GM23338 (cell line): ENCODE measurements around the gene PRKCQ. TPM values are rescaled to one million over a fixed set of nuclear protein-coding genes. Genes with fewer than 3 reads are reported as not detected.

Experiments used
- ATAC-seq: fragments of 200-7000 bp; cut with Tn5 transposase; 3 replicates; pipeline ENCODE4 v1.9.1; 2020
- DNase-seq: peaks from one replicate; pipeline ENCODE4 v3.0.0-alpha.2; 2015; ENCODE audit warnings: low spot score
- H2AFZ ChIP-seq: fragments of 200-600 bp; sonication (generic); 2 replicates; pipeline ENCODE4 v1.8.0; 2016; ENCODE audit warnings: antibody characterized with exemption, mild to moderate bottlenecking, moderate library complexity
- H3F3A ChIP-seq: fragments of 200-600 bp; sonication (generic); replicated peaks from 2 replicates; pipeline ENCODE4 v1.8.0; 2017; ENCODE audit warnings: antibody characterized with exemption, mixed run types, low read depth
- H3K27ac ChIP-seq: fragments of 200-600 bp; sonication (generic); 2 replicates; pipeline ENCODE4 v1.6.1; 2016; ENCODE audit warnings: low read depth
- H3K27me3 ChIP-seq: fragments of 200-600 bp; sonication (generic); 2 replicates; pipeline ENCODE4 v1.8.0; 2016; ENCODE audit warnings: mild to moderate bottlenecking, mixed run types, moderate library complexity; ENCODE audit not compliant: insufficient read depth
- H3K36me3 ChIP-seq: fragments of 200-600 bp; sonication (generic); 2 replicates; pipeline ENCODE4 v1.8.0; 2016; ENCODE audit warnings: mild to moderate bottlenecking; ENCODE audit not compliant: insufficient read depth
- H3K4me1 ChIP-seq: fragments of 200-600 bp; sonication (generic); 2 replicates; pipeline ENCODE4 v1.8.0; 2016; ENCODE audit warnings: mild to moderate bottlenecking, moderate library complexity; ENCODE audit not compliant: insufficient read depth
- H3K4me2 ChIP-seq: fragments of 200-600 bp; sonication (generic); 2 replicates; pipeline ENCODE4 v1.7.1; 2017; ENCODE audit warnings: mixed run types
- H3K4me3 ChIP-seq: fragments of 200-600 bp; sonication (generic); 2 replicates; pipeline ENCODE4 v1.6.1; 2016; ENCODE audit warnings: mixed run types
- H3K79me2 ChIP-seq: fragments of 200-600 bp; sonication (generic); replicated peaks from 2 replicates; pipeline ENCODE4 v1.8.0; 2017; ENCODE audit warnings: mild to moderate bottlenecking; ENCODE audit not compliant: insufficient read depth
- H3K9me2 ChIP-seq: fragments of 200-600 bp; sonication (generic); 2 replicates; pipeline ENCODE4 v1.8.0; 2017; ENCODE audit not compliant: insufficient read depth
- H4K20me1 ChIP-seq: fragments of 200-600 bp; sonication (generic); replicated peaks from 2 replicates; pipeline ENCODE4 v1.8.0; 2017; ENCODE audit warnings: mild to moderate bottlenecking; ENCODE audit not compliant: insufficient read depth
- H3K27ac Mint-ChIP-seq: 2 replicates; pipeline ENCODE4 v1.8.0; 2020; ENCODE audit warnings: inconsistent platforms, mild to moderate bottlenecking, moderate library complexity, mixed read lengths
- H3K27me3 Mint-ChIP-seq: 3 replicates; pipeline ENCODE4 v1.8.0; 2022; ENCODE audit warnings: low read depth, mild to moderate bottlenecking, moderate library complexity, mixed read lengths, inconsistent platforms; ENCODE audit not compliant: insufficient read depth, poor library complexity
- H3K36me3 Mint-ChIP-seq: 3 replicates; pipeline ENCODE4 v1.8.0; 2021; ENCODE audit warnings: low read depth, mild to moderate bottlenecking, inconsistent platforms, moderate library complexity, mixed read lengths
- H3K4me1 Mint-ChIP-seq: 3 replicates; pipeline ENCODE4 v1.8.0; 2020; ENCODE audit warnings: mild to moderate bottlenecking, inconsistent platforms, mixed read lengths
- H3K4me3 Mint-ChIP-seq: 3 replicates; pipeline ENCODE4 v1.8.0; 2021; ENCODE audit warnings: moderate library complexity, mild to moderate bottlenecking, inconsistent platforms, mixed read lengths
- H3K9me3 Mint-ChIP-seq: 3 replicates; pipeline ENCODE4 v1.8.0; 2020; ENCODE audit warnings: moderate library complexity, mild to moderate bottlenecking, inconsistent platforms, mixed read lengths
- CREB1 ChIP-seq: fragments of 250-450 bp; sonication (Bioruptor Pico); IDR thresholded peaks from 2 replicates; pipeline ENCODE4 v1.5.0; 2020; ENCODE audit warnings: low read depth, mild to moderate bottlenecking, moderate library complexity
- EZH2 ChIP-seq: fragments of 200-600 bp; sonication (generic); IDR thresholded peaks from one replicate; pipeline ENCODE4 v1.8.0; 2017; ENCODE audit warnings: antibody characterized with exemption, mild to moderate bottlenecking, low read depth; ENCODE audit not compliant: unreplicated experiment
- EZH2phosphoT487 ChIP-seq: fragments of 200-600 bp; sonication (generic); IDR thresholded peaks from one replicate; pipeline ENCODE4 v1.8.1; 2018; ENCODE audit warnings: antibody characterized with exemption; ENCODE audit not compliant: unreplicated experiment
- JUNB ChIP-seq: IDR thresholded peaks from one replicate; pipeline ENCODE4 v1.6.1; 2016; ENCODE audit warnings: antibody characterized with exemption; ENCODE audit not compliant: unreplicated experiment
- NANOG ChIP-seq: IDR thresholded peaks from 2 replicates; pipeline ENCODE4 v1.6.1; 2016; ENCODE audit warnings: antibody characterized with exemption, borderline replicate concordance
- POLR2AphosphoS5 ChIP-seq: IDR thresholded peaks from 2 replicates; pipeline ENCODE4 v1.6.1; 2016; ENCODE audit warnings: antibody characterized with exemption, low read depth
- STAT1 ChIP-seq: IDR thresholded peaks from one replicate; pipeline ENCODE4 v1.6.1; 2016; ENCODE audit warnings: antibody characterized with exemption; ENCODE audit not compliant: unreplicated experiment
- ZNF114 ChIP-seq: fragments of 250-450 bp; sonication (Bioruptor Pico); IDR thresholded peaks from 2 replicates; pipeline ENCODE4 v1.5.0; 2020; ENCODE audit warnings: mild to moderate bottlenecking, moderate library complexity
- polyA plus RNA-seq: library from polyadenylated mRNA; unstranded; fragments of >200 nt; fragmentation: Nextera tagmentation; extraction: Ambion mirVana; gene quantifications from 2 replicates; pipeline ENCODE4 v1.2.1, GENCODE V29; 2016
- total RNA-seq: library from RNA; depleted of rRNA; stranded (reverse); fragments of >200 nt; shearing (Covaris generic); gene quantifications from 2 replicates; pipeline ENCODE4 v1.2.3, GENCODE V29; 2014
- TF ChIP-seq, protein P1 (sequence below): IDR thresholded peaks from one replicate; pipeline ENCODE4 v1.6.1; 2018; ENCODE audit warnings: antibody characterized with exemption; ENCODE audit not compliant: unreplicated experiment
- TF ChIP-seq, protein P2 (sequence below): IDR thresholded peaks from 2 replicates; pipeline ENCODE4 v1.6.1; 2016; ENCODE audit warnings: antibody characterized with exemption

PRKCQ gene
- total and polyA plus RNA-seq, 2 experiments from 2014 or later, result 12.6 to 28.5 TPM

- Mint-ChIP-seq H3K4me3 (no peak overlapping the region), H3K36me3 (peaks cover 30% of the 10 kb centered on the region)
Observed at GRCh38 chr10:6589287-6590094, 9.4 kb upstream of the PRKCQ start.

DNA sequence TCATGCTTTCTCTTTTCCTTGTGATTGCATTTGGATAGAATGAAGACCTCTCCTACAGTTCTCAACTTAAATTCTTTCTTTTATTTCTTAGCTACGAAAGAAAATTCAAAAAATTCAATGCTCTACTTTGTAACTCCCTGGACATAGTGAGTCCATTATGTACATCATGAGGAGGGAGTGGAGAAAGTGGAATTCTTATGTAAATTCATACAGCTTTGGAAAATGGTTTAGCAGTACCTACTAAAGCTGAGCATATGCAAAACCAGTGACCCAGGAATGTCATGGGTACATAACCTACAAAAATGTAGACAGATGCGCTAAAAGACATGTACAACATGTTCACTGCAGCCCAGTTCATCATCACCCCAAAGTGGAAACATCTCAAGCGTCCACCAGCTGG is 8.8 kb upstream of the PRKCQ start:
- Mint-ChIP-seq H3K9me3 (no peaks in the 10 kb centered on the region), H3K4me1 (peaks cover 9% of the 10 kb centered on the region; the same call in 1 of the 3 replicates), H3K27ac (no peak overlapping the region), H3K27me3 (no peaks in the 10 kb centered on the region), H3K36me3 (peaks cover 37% of the 10 kb centered on the region), H3K4me3 (no peak overlapping the region)
- H3K9me2 ChIP-seq, result no peaks in the 10 kb centered on the region
- DNase-seq, result no peak
- no peaks in the 10 kb centered on the region for H3K4me1 ChIP-seq
- H2AFZ ChIP-seq, result no peak overlapping the region
- ATAC-seq, result no peak
- no peak overlapping the region for H3K4me3 ChIP-seq
- peak overlapping the region; percentile 68; the same call in 1 of the 2 replicates for H3K27ac ChIP-seq
- peaks cover 22% of the 10 kb centered on the region for H3K36me3 ChIP-seq
- H3K79me2 ChIP-seq, result no peaks in the 10 kb centered on the region
- no peaks in the 10 kb centered on the region for H3K27me3 ChIP-seq
- no peaks in the 10 kb centered on the region; the same call in 1 of the 2 replicates for H3F3A ChIP-seq
- H3K4me2 ChIP-seq, result no peak overlapping the region
- H4K20me1 ChIP-seq, result no peaks in the 10 kb centered on the region
- no peak for TF ChIP-seq CREB1 (CRISPR knock-in tag)
- TF ChIP-seq, protein P1, sequence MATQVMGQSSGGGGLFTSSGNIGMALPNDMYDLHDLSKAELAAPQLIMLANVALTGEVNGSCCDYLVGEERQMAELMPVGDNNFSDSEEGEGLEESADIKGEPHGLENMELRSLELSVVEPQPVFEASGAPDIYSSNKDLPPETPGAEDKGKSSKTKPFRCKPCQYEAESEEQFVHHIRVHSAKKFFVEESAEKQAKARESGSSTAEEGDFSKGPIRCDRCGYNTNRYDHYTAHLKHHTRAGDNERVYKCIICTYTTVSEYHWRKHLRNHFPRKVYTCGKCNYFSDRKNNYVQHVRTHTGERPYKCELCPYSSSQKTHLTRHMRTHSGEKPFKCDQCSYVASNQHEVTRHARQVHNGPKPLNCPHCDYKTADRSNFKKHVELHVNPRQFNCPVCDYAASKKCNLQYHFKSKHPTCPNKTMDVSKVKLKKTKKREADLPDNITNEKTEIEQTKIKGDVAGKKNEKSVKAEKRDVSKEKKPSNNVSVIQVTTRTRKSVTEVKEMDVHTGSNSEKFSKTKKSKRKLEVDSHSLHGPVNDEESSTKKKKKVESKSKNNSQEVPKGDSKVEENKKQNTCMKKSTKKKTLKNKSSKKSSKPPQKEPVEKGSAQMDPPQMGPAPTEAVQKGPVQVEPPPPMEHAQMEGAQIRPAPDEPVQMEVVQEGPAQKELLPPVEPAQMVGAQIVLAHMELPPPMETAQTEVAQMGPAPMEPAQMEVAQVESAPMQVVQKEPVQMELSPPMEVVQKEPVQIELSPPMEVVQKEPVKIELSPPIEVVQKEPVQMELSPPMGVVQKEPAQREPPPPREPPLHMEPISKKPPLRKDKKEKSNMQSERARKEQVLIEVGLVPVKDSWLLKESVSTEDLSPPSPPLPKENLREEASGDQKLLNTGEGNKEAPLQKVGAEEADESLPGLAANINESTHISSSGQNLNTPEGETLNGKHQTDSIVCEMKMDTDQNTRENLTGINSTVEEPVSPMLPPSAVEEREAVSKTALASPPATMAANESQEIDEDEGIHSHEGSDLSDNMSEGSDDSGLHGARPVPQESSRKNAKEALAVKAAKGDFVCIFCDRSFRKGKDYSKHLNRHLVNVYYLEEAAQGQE, result no peak
- no peak for TF ChIP-seq EZH2
- TF ChIP-seq EZH2phosphoT487, result no peak
- no peak for TF ChIP-seq POLR2AphosphoS5
- TF ChIP-seq NANOG, result no peak

More at GRCh38 chr10:6589287-6590094, 9.4 kb upstream of the PRKCQ start:
- Mint-ChIP-seq H3K4me1 (peaks cover 11% of the 10 kb centered on the region), H3K9me3 (no peaks in the 10 kb centered on the region), H3K27me3 (no peaks in the 10 kb centered on the region), H3K27ac (no peak overlapping the region)
- Histone ChIP-seq H3K79me2 (no peaks in the 10 kb centered on the region), H3K4me2 (no peak overlapping the region), H2AFZ (no peak overlapping the region), H3K36me3 (peaks cover 16% of the 10 kb centered on the region), H3K4me3 (no peak overlapping the region), H3K4me1 (no peaks in the 10 kb centered on the region), H4K20me1 (no peaks in the 10 kb centered on the region), H3K27ac (no peak overlapping the region), H3K9me2 (no peaks in the 10 kb centered on the region), H3F3A (no peaks in the 10 kb centered on the region), H3K27me3 (no peaks in the 10 kb centered on the region)
- no peak for DNase-seq
- no peak for ATAC-seq
- TF ChIP-seq, protein P1, result no peak
- TF ChIP-seq, protein P2, sequence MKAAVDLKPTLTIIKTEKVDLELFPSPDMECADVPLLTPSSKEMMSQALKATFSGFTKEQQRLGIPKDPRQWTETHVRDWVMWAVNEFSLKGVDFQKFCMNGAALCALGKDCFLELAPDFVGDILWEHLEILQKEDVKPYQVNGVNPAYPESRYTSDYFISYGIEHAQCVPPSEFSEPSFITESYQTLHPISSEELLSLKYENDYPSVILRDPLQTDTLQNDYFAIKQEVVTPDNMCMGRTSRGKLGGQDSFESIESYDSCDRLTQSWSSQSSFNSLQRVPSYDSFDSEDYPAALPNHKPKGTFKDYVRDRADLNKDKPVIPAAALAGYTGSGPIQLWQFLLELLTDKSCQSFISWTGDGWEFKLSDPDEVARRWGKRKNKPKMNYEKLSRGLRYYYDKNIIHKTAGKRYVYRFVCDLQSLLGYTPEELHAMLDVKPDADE, result no peak
- no peak for TF ChIP-seq EZH2phosphoT487
- no peak for TF ChIP-seq EZH2
- TF ChIP-seq STAT1, result no peak
- TF ChIP-seq POLR2AphosphoS5, result no peak
- TF ChIP-seq NANOG, result no peak
- TF ChIP-seq ZNF114 (CRISPR knock-in tag), result no peak
- TF ChIP-seq JUNB, result no peak
- TF ChIP-seq CREB1 (CRISPR knock-in tag), result no peak
